Hematopoietic multipotent progenitor cell treated with erythropoietin and hydrocortisone succinate and interleukin-3 and kit ligand, for 15 days (in vitro differentiated cells): ENCODE data around the gene OVAAL.

Source experiments
- DNase-seq: peaks from one replicate; pipeline ENCODE4 v3.0.0-alpha.2; 2015; ENCODE audit warnings: low spot score

OVAAL gene

GRCh38 chr1:180571060-180571831 is 12.5 kb downstream of the OVAAL start:
- no peak for DNase-seq

GRCh38 chr1:180571832-180572636 is 13.3 kb downstream of the OVAAL start:
- no peak for DNase-seq

GRCh38 chr1:180572760-180573159 is 14.0 kb downstream of the OVAAL start:
- no peak for DNase-seq

- DNase-seq = no peak
Observed at GRCh38 chr1:180574031-180574713, 15.4 kb downstream of the OVAAL start.

GRCh38 chr1:180577361-180577760 is 18.6 kb downstream of the OVAAL start:
- no peak for DNase-seq

GRCh38 chr1:180579961-180580611 is 21.3 kb downstream of the OVAAL start:
- DNase-seq = no peak

GRCh38 chr1:180581635-180582039 is 22.9 kb downstream of the OVAAL start:
- no peak for DNase-seq

GRCh38 chr1:180584869-180585268 is 26.1 kb downstream of the OVAAL start:
- DNase-seq = no peak

GRCh38 chr1:180585994-180586359 is 27.2 kb downstream of the OVAAL start:
- no peak for DNase-seq

- no peak for DNase-seq
Observed at GRCh38 chr1:180586671-180587155, 27.9 kb downstream of the OVAAL start.

- DNase-seq = no peak
Observed at GRCh38 chr1:180588121-180588520, 29.4 kb downstream of the OVAAL start.

- no peak for DNase-seq
Observed at GRCh38 chr1:180590889-180591288, 32.1 kb downstream of the OVAAL start.

- DNase-seq = no peak
Observed at GRCh38 chr1:180593382-180593781, 34.6 kb downstream of the OVAAL start.

- DNase-seq = no peak
Observed at GRCh38 chr1:180594723-180595122, 36.0 kb downstream of the OVAAL start.

- no peak for DNase-seq
Observed at GRCh38 chr1:180595966-180596365, 37.2 kb downstream of the OVAAL start.

- no peak for DNase-seq
Observed at GRCh38 chr1:180597520-180597919, 38.8 kb downstream of the OVAAL start.

- no peak for DNase-seq
Observed at GRCh38 chr1:180598333-180598974, 39.7 kb downstream of the OVAAL start.

- DNase-seq = no peak
Observed at GRCh38 chr1:180600343-180600742, 41.6 kb downstream of the OVAAL start.

- DNase-seq = no peak
Observed at GRCh38 chr1:180601512-180601911, 42.7 kb downstream of the OVAAL start.

- no peak for DNase-seq
Observed at GRCh38 chr1:180603223-180603849, 44.6 kb downstream of the OVAAL start.

- no peak for DNase-seq
Observed at GRCh38 chr1:180603850-180604226, 45.1 kb downstream of the OVAAL start.
